A549 (cell line): ENCODE results near the gene TSPAN4. TPM values are rescaled to one million over a fixed set of nuclear protein-coding genes. Genes with fewer than 3 reads are reported as not detected.

ENCODE experiments used
- ATAC-seq, 2 experiments: fragments of 200-7000 bp in 1 of 2; fragments of >200 bp in 1 of 2; cut with Nextera tagmentation in 1 of 2; cut with Tn5 transposase in 1 of 2; 3 replicates each; pipeline versions ENCODE4 v1.8.0 to v1.9.1; 2018 to 2020; ENCODE audit warnings: mild to moderate bottlenecking in 1 of 2, moderate library complexity in 1 of 2
- CTCF ChIA-PET: fragments of 300-600 bp; sonication (Branson Sonifier 250); formaldehyde crosslinking; extraction: SDS; loops from one replicate; lab custom pipeline; 2021; ENCODE audit warnings: antibody characterized with exemption, inconsistent platforms; lab: Yijun Ruan, JAX
- POLR2A ChIA-PET: fragments of 350-600 bp; formaldehyde crosslinking; extraction: SDS; loops from one replicate; lab custom pipeline; 2021; ENCODE audit warnings: antibody characterized with exemption, inconsistent platforms; lab: Yijun Ruan, JAX
- DNase-seq, 2 experiments: peaks; one replicate each; pipeline versions ENCODE4 v3.0.0 to v3.0.0-alpha.2; 2011 to 2016; ENCODE audit warnings: low read depth in 1 of 2, low spot score in 1 of 2
- FAIRE-seq: peaks from 2 replicates; lab custom pipeline; 2011; peaks lifted over from hg19 to GRCh38; lab: Jason Lieb, UNC
- H3K27ac ChIP-seq, 2 experiments: fragments of >200 bp; sonication (Bioruptor Twin); formaldehyde crosslinking; 3 replicates each; pipeline ENCODE4 v1.5.1; 2016 to 2017
- H3K4me1 ChIP-seq: fragments of >200 bp; sonication (Bioruptor Twin); formaldehyde crosslinking; 3 replicates; pipeline ENCODE4 v1.6.1; 2016
- H3K4me2 ChIP-seq: fragments of >200 bp; sonication (Bioruptor Twin); formaldehyde crosslinking; 3 replicates; pipeline ENCODE4 v1.6.1; 2016
- H3K4me3 ChIP-seq: fragments of >200 bp; sonication (Bioruptor Twin); formaldehyde crosslinking; 3 replicates; pipeline ENCODE4 v1.5.1; 2016
- H3K9me3 ChIP-seq: fragments of >200 bp; sonication (Bioruptor Twin); formaldehyde crosslinking; 3 replicates; pipeline ENCODE4 v1.6.1; 2016
- CEBPB ChIP-seq, 2 experiments: fragments of >200 bp in 1 of 2; sonication (Bioruptor Twin) in 1 of 2; formaldehyde crosslinking in 1 of 2; IDR thresholded peaks; 2 replicates each; pipeline ENCODE4 v1.6.1; 2012 to 2016
- CHD4 ChIP-seq: fragments of 200-600 bp; sonication (generic); IDR thresholded peaks from 2 replicates; pipeline ENCODE4 v1.6.1; 2016; ENCODE audit warnings: antibody characterized with exemption, mild to moderate bottlenecking, borderline replicate concordance
- ESRRA ChIP-seq: fragments of 150-350 bp; IDR thresholded peaks from 2 replicates; pipeline ENCODE4 v1.6.1; 2014; ENCODE audit warnings: mild to moderate bottlenecking, low read length, borderline replicate concordance
- FOXS1 ChIP-seq: fragments of 250-450 bp; sonication (Bioruptor Pico); IDR thresholded peaks from 2 replicates; pipeline ENCODE4 v1.5.0; 2020; ENCODE audit warnings: mild to moderate bottlenecking, moderate library complexity
- HEYL ChIP-seq: fragments of 250-450 bp; sonication (Bioruptor Pico); IDR thresholded peaks from 2 replicates; pipeline ENCODE4 v1.8.0; 2021; ENCODE audit warnings: mild to moderate bottlenecking, moderate library complexity
- HOXB13 ChIP-seq: fragments of 250-450 bp; sonication (Bioruptor Pico); IDR thresholded peaks from 2 replicates; pipeline ENCODE4 v1.5.0; 2020; ENCODE audit warnings: low read depth, mild to moderate bottlenecking, moderate library complexity
- MAX ChIP-seq: IDR thresholded peaks from 2 replicates; pipeline ENCODE4 v1.6.1; 2012
- NFE2L2 ChIP-seq: fragments of 150-350 bp; conservative IDR thresholded peaks from 2 replicates; pipeline ENCODE4 v1.6.1; 2014; ENCODE audit warnings: low read length
- RARB ChIP-seq: fragments of 250-450 bp; sonication (Bioruptor Pico); IDR thresholded peaks from 2 replicates; pipeline ENCODE4 v1.8.0; 2021; ENCODE audit warnings: mild to moderate bottlenecking, moderate library complexity
- TP53 ChIP-seq: fragments of 250-450 bp; sonication (Bioruptor Pico); IDR thresholded peaks from 2 replicates; pipeline ENCODE4 v1.5.0; 2021; ENCODE audit warnings: mild to moderate bottlenecking, moderate library complexity
- ZFP36 ChIP-seq: fragments of 450-650 bp; IDR thresholded peaks from 2 replicates; pipeline ENCODE4 v1.6.1; 2014; ENCODE audit warnings: borderline replicate concordance; ENCODE audit not compliant: partially characterized antibody
- ZSCAN20 ChIP-seq: fragments of 250-450 bp; sonication (Bioruptor Pico); IDR thresholded peaks from 2 replicates; pipeline ENCODE4 v1.8.0; 2022; ENCODE audit warnings: mild to moderate bottlenecking, moderate library complexity
- WGBS: methylation state at CpG from one replicate; pipeline ENCODE4 v1.1.6; 2017; ENCODE audit errors: missing lambda C conversion rate; 5-methylcytosine and 5-hydroxymethylcytosine counted together
- polyA plus RNA-seq, 4 experiments: library from polyadenylated mRNA; depleted of rRNA in 3 of 4; stranded (reverse); fragments of >200 nt; fragmentation: RNase III in 1 of 4; extraction: RNeasy Plus Mini Kit Qiagen cat#74134 plus additional on column Dnase treatment in 1 of 4; gene quantifications; 2 replicates in 3 of 4; 3 replicates in 1 of 4; pipeline ENCODE4 v1.2.3, GENCODE V29; 2011 to 2017
- TF ChIP-seq, protein P1 (sequence below): fragments of 450-650 bp; IDR thresholded peaks from 2 replicates; pipeline ENCODE4 v1.6.1; 2014; ENCODE audit warnings: antibody characterized with exemption
- TF ChIP-seq, protein P2 (sequence below): IDR thresholded peaks from 2 replicates; pipeline ENCODE4 v1.6.1; 2012; ENCODE audit warnings: low read depth, borderline replicate concordance
- TF ChIP-seq, protein P3 (sequence below): fragments of 250-450 bp; sonication (Bioruptor Pico); IDR thresholded peaks from 2 replicates; pipeline ENCODE4 v1.5.0; 2020; ENCODE audit warnings: low read depth, mild to moderate bottlenecking, moderate library complexity
- TF ChIP-seq, protein P4 (sequence below): fragments of 150-350 bp; IDR thresholded peaks from 2 replicates; pipeline ENCODE4 v1.6.1; 2014; ENCODE audit warnings: low read depth, mild to moderate bottlenecking, low read length

Gene TSPAN4
- polyA plus RNA-seq, 2 of the 4 experiments (the other 2 are of a cell fraction), result 83.5 to 145 TPM

DNA sequence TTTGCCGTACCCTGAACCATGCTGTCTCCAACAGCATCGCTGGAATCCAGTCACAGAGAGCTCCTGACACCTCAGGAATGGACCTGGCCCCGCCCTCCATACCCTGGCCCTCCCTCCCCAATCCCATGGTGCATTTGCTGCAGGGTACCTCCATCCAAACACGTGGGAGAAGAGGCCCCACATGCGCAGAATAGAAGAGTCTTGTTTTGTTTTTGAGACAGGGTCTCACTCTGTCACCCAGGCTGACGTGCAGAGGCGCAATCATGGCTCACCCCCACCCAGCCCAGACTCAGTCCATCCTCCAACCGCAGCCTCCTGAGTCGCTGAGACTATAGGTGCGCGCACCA, 26.2 kb upstream of the TSPAN4 start:
- Histone ChIP-seq H3K4me2 (no peak overlapping the region), H3K4me1 (peaks cover 46% of the 10 kb centered on the region), H3K4me3 (no peak overlapping the region)
- CTCF ChIA-PET, result interaction anchor here (1.0 to 1.9 kb wide), 3 partner anchors 12 to 234 kb away, joined by 3 to 6 read pairs (median 5); partner anchors contain the start of gene CRACR2B
- ATAC-seq, result 0 out of 6 replicates have a peak, but pooled peaks of 1 of the 2 experiments have one; percentile 0
- TF ChIP-seq NFE2L2 (no peak), FOXS1 (CRISPR knock-in tag) (no peak), ZSCAN20 (CRISPR knock-in tag) (no peak), RARB (no peak), CHD4 (no peak), HOXB13 (CRISPR knock-in tag) (no peak), ESRRA (no peak), MAX (0 out of 2 replicates have a peak, but pooled peaks have one; percentile 40), HEYL (CRISPR knock-in tag) (no peak)
- TF ChIP-seq, protein P1, sequence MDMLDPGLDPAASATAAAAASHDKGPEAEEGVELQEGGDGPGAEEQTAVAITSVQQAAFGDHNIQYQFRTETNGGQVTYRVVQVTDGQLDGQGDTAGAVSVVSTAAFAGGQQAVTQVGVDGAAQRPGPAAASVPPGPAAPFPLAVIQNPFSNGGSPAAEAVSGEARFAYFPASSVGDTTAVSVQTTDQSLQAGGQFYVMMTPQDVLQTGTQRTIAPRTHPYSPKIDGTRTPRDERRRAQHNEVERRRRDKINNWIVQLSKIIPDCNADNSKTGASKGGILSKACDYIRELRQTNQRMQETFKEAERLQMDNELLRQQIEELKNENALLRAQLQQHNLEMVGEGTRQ, result no peak
- TF ChIP-seq, protein P2, sequence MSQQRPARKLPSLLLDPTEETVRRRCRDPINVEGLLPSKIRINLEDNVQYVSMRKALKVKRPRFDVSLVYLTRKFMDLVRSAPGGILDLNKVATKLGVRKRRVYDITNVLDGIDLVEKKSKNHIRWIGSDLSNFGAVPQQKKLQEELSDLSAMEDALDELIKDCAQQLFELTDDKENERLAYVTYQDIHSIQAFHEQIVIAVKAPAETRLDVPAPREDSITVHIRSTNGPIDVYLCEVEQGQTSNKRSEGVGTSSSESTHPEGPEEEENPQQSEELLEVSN, result 0 out of 2 replicates have a peak, but pooled peaks have one; percentile 38
- TF ChIP-seq, protein P3, sequence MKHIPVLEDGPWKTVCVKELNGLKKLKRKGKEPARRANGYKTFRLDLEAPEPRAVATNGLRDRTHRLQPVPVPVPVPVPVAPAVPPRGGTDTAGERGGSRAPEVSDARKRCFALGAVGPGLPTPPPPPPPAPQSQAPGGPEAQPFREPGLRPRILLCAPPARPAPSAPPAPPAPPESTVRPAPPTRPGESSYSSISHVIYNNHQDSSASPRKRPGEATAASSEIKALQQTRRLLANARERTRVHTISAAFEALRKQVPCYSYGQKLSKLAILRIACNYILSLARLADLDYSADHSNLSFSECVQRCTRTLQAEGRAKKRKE (CRISPR knock-in tag), result no peak
- TF ChIP-seq, all 56 proteins: peak for 2
- 81% methylated on average over 11 of the region's 11 CpGs for WGBS
- H3K9me3 ChIP-seq, result no peaks in the 10 kb centered on the region
- FAIRE-seq (no peak), DNase-seq (peak in 1 of 2 experiments; percentile 53)
- POLR2A ChIA-PET, result no interaction called here
- H3K27ac ChIP-seq, result no peak overlapping the region

DNA sequence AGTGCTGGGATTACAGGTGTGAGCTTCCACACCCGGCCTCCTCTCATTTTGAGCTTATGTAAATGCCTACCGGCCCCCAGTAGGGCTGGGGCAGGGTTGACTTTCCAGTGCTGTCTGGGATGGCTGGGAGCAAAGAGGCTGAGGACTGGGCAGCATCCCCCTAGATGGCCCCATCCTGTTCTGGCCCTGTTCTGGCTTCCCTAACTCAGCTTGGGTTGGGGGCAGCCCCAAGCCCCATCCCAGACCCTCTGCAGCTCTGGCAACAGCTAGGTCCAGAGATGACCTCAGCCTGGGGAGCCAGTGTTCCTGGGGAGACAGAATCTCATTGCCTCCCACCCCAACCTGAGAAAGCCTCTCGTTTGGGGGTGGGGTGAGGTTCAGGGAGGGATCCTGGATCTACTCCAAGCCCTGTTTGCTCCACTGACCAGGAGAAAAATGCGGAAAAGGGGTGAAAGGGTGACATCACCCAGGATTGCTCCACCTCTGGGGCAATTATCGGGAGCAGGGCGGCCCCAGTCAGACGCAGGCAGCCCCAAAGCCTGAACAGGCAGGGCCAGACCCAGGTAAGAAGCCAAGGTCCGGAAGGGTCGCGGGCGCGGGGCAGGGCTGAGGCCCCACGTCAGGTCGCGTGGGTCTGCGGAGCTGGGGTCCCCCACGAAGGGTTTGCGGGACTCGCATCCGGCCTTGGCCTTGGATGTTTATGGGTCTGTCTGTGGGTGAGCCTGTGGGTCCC, 24.1 kb upstream of the TSPAN4 start, which contains the start of gene PNPLA2:
TSS of gene PNPLA2 (plus strand) at position 519 of the 733 bp plus-strand sequence. CDS start 805 bp downstream, outside the sequence.
- DNase-seq (peak in 1 of 2 experiments; percentile 60), FAIRE-seq (no peak), ATAC-seq (peak; percentile 9 to 10)
- 0 out of 2 replicates have a peak, but pooled peaks have one; percentile 42 for TF ChIP-seq TP53 (CRISPR knock-in tag)
- peak; percentile 43 to 62; a peak in 3 of 4 replicates for TF ChIP-seq CEBPB (IDR thresholded peaks at IDR 0.05)
- TF ChIP-seq ZFP36, result no peak
- TF ChIP-seq, protein P2, result no peak
- TF ChIP-seq, protein P4, sequence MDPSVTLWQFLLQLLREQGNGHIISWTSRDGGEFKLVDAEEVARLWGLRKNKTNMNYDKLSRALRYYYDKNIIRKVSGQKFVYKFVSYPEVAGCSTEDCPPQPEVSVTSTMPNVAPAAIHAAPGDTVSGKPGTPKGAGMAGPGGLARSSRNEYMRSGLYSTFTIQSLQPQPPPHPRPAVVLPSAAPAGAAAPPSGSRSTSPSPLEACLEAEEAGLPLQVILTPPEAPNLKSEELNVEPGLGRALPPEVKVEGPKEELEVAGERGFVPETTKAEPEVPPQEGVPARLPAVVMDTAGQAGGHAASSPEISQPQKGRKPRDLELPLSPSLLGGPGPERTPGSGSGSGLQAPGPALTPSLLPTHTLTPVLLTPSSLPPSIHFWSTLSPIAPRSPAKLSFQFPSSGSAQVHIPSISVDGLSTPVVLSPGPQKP, result no peak
- peaks cover 35% of the 10 kb centered on the region for H3K4me1 ChIP-seq
- H3K27ac ChIP-seq, result peak within 1 kb of the TSS; percentile 87 to 90
- ChIA-PET POLR2A (interaction anchor here (0.6 to 3.1 kb wide), 16 partner anchors 8 to 106 kb away, joined by 3 to 52 read pairs (median 6); partner anchors contain the start of genes CD151, CEND1, CRACR2B and RPLP2), CTCF (interaction anchor here (0.8 to 1.7 kb wide), 7 partner anchors 9 to 22 kb away, joined by 3 to 4 read pairs (median 3); partner anchors contain the start of gene CRACR2B)
- H3K9me3 ChIP-seq, result no peaks in the 10 kb centered on the region
- WGBS, result 43% methylated on average over 12 of the region's 20 CpGs
- peak within 1 kb of the TSS; percentile 99 for H3K4me3 ChIP-seq
- peak within 1 kb of the TSS; percentile 97 for H3K4me2 ChIP-seq
